Adrenal gland (tissue), 12 donors: ENCODE results near the gene NCAPG2. TPM values are rescaled to one million over a fixed set of nuclear protein-coding genes. Genes with fewer than 3 reads are reported as not detected.
"Not testable (repeated sequence)": the region's sequence is repeated elsewhere in the genome, so short reads cannot be mapped to it uniquely, and the experiment has no call there.

ENCODE experiments used
- DNase-seq, 7 donors: peaks; one replicate each; pipeline ENCODE4 v3.0.0-alpha.2; 2019 to 2020
- H3K27ac ChIP-seq, 5 donors: fragments of 200-600 bp; sonication (generic) in 4 of 5; 1 replicate in 3 of 5; 2 replicates in 2 of 5; pipeline versions ENCODE4 v1.5.1 to v1.8.0; 2016 to 2020; ENCODE audit warnings: mild to moderate bottlenecking in 1 of 5
- H3K27me3 ChIP-seq: fragments of 200-600 bp; 2 replicates; pipeline ENCODE4 v1.8.0; 2021
- H3K36me3 ChIP-seq, 2 donors: fragments of 200-600 bp; replicated peaks in 1 of 2; 1 replicate in 1 of 2; 2 replicates in 1 of 2; pipeline versions ENCODE4 v1.5.1 to v1.8.0; 2018 to 2022
- H3K4me1 ChIP-seq, 2 donors: fragments of 200-600 bp; replicated peaks in 1 of 2; 1 replicate in 1 of 2; 2 replicates in 1 of 2; pipeline versions ENCODE4 v1.5.1 to v1.8.0; 2018 to 2021
- H3K4me3 ChIP-seq, 4 donors: fragments of 200-600 bp; sonication (generic) in 3 of 4; one replicate each; pipeline ENCODE4 v1.5.1; 2016 to 2018
- H3K9me3 ChIP-seq, 3 donors: fragments of 200-600 bp; sonication (generic) in 1 of 3; replicated peaks in 1 of 3; 1 replicate in 2 of 3; 2 replicates in 1 of 3; pipeline versions ENCODE4 v1.5.1 to v1.8.0; 2016 to 2021
- CTCF ChIP-seq, 6 experiments: fragments of 450-650 bp in 4 of 6; fragments of 200-600 bp in 2 of 6; sonication (generic) in 1 of 6; IDR thresholded peaks; 1 replicate in 5 of 6; 2 replicates in 1 of 6; pipeline versions ENCODE4 v1.5.1 to v1.8.0; 2016 to 2021; ENCODE audit warnings: antibody characterized with exemption in 6 of 6, mild to moderate bottlenecking in 2 of 6, moderate library complexity in 1 of 6
- POLR2A ChIP-seq, 2 donors: fragments of 450-650 bp; IDR thresholded peaks; one replicate each; pipeline ENCODE4 v1.6.1; 2017; ENCODE audit warnings: antibody characterized with exemption in 2 of 2, mild to moderate bottlenecking in 2 of 2, moderate library complexity in 1 of 2
- WGBS, 4 donors: extraction: QIAGEN DNeasy Blood & Tissue Kit in 2 of 4; methylation state at CpG; one replicate each; pipeline versions ENCODE4 v1.1.5 to v1.1.7; 2013 to 2017; 5-methylcytosine and 5-hydroxymethylcytosine counted together
- intact Hi-C, 2 donors: fragments of 100-400 bp; cut with DNase I; formaldehyde crosslinking; loops; one replicate each; pipeline versions ENCODE4 v1.14.1 to v1.15.0; 2022 to 2023
- polyA plus RNA-seq, 3 donors: library from polyadenylated mRNA; stranded (reverse); fragments of 200-250 nt in 2 of 3; fragments of 350-450 nt in 1 of 3; fragmentation: Illumina TruSeq in 1 of 3; extraction: RNeasy Lipid Tissue Mini Kit (QIAGEN cat#74804) in 1 of 3; gene quantifications; one replicate each; pipeline ENCODE4 v1.2.3, GENCODE V29; 2013 to 2014
- total RNA-seq, 9 donors: library from RNA; depleted of rRNA in 4 of 9; stranded (reverse); fragments of >200 nt in 4 of 9; fragments of 120-200 nt in 1 of 9; fragmentation: NEBNext Ultra II Directional in 1 of 9; extraction: Animal tissue kit (Norgen Biotek cat#: 25700) in 1 of 9; gene quantifications; one replicate each; pipeline versions ENCODE4 v1.1.0 to v1.2.4, GENCODE V29; 2013 to 2023
- donor health status: healthy with polysubstance abuse.
- donor health status: Bipolar disorder and iron deficiency.
- donor health status: DM: yes; HTN: yes; CAD: no.
- donor health status: DM: no; HTN: no; CAD: no.
- donor health status: DM: no; HTN: no; CAD: no.
- donor health status: DM: yes; HTN: yes; CAD: no.

NCAPG2 gene
- total and polyA plus RNA-seq, 12 donors = 1.6 to 11.6 (median 5.9) TPM

GRCh38 chr7:158633055-158633956, 71.3 kb downstream of the NCAPG2 start:
- Histone ChIP-seq H3K27me3 (no peaks in the 10 kb centered on the region), H3K27ac (no peak overlapping the region), H3K9me3 (no peaks in the 10 kb centered on the region), H3K4me3 (no peak overlapping the region), H3K36me3 (no peaks in the 10 kb centered on the region), H3K4me1 (no peaks in the 10 kb centered on the region)
- DNase-seq = no peak
- 94 to 96% (median 96%) methylated on average over 10 to 11 of the region's 11 CpGs for WGBS, 4 donors
- intact Hi-C loops = no loop called here
- TF ChIP-seq POLR2A (IDR thresholded peaks at IDR 0.05) (no peak), CTCF (IDR thresholded peaks at IDR 0.05) (no peak)

- TF ChIP-seq CTCF (IDR thresholded peaks at IDR 0.05) (no peak), POLR2A (IDR thresholded peaks at IDR 0.05) (no peak)
- 89 to 97% (median 93%) methylated on average over 3 of the region's 3 CpGs for WGBS, 4 donors
- Histone ChIP-seq H3K4me3 (no peak overlapping the region), H3K4me1 (no peaks in the 10 kb centered on the region), H3K9me3 (no peaks in the 10 kb centered on the region), H3K36me3 (no peaks in the 10 kb centered on the region), H3K27ac (no peak overlapping the region), H3K27me3 (no peaks in the 10 kb centered on the region)
- DNase-seq = no peak
- intact Hi-C loops = no loop called here
Measured at GRCh38 chr7:158631574-158632195, 72.9 kb downstream of the NCAPG2 start.

- DNase-seq, intact Hi-C loops, H3K27ac ChIP-seq, H3K36me3 ChIP-seq, H3K27me3 ChIP-seq, H3K9me3 ChIP-seq, H3K4me3 ChIP-seq, H3K4me1 ChIP-seq: not testable (repeated sequence)
- 86 to 92% (median 90%) methylated on average over 8 of the region's 8 CpGs for WGBS, 4 donors
Measured at GRCh38 chr7:158626289-158626688, 78.3 kb downstream of the NCAPG2 start.

GRCh38 chr7:158623241-158623640, 81.4 kb downstream of the NCAPG2 start:
- no peaks in the 10 kb centered on the region for H3K4me1 ChIP-seq
- no peaks in the 10 kb centered on the region for H3K27me3 ChIP-seq
- H3K4me3 ChIP-seq = no peak overlapping the region
- no peaks in the 10 kb centered on the region for H3K9me3 ChIP-seq
- TF ChIP-seq CTCF (IDR thresholded peaks at IDR 0.05) = no peak
- TF ChIP-seq POLR2A (IDR thresholded peaks at IDR 0.05) = no peak
- H3K36me3 ChIP-seq = no peaks in the 10 kb centered on the region
- intact Hi-C loops = no loop called here
- DNase-seq = no peak
- 93 to 96% (median 94%) methylated on average over 13 of the region's 13 CpGs for WGBS, 4 donors
- H3K27ac ChIP-seq = no peak overlapping the region
